A549 (cell line): ENCODE measurements around the gene CRMP1. TPM values are rescaled to one million over a fixed set of nuclear protein-coding genes. Genes with fewer than 3 reads are reported as not detected.

Experiments
- ATAC-seq, 2 experiments: fragments of 200-7000 bp in 1 of 2; fragments of >200 bp in 1 of 2; cut with Nextera tagmentation in 1 of 2; cut with Tn5 transposase in 1 of 2; 3 replicates each; pipeline versions ENCODE4 v1.8.0 to v1.9.1; 2018 to 2020; ENCODE audit warnings: mild to moderate bottlenecking in 1 of 2, moderate library complexity in 1 of 2
- CTCF ChIA-PET: fragments of 300-600 bp; sonication (Branson Sonifier 250); formaldehyde crosslinking; extraction: SDS; loops from one replicate; lab custom pipeline; 2021; ENCODE audit warnings: antibody characterized with exemption, inconsistent platforms; lab: Yijun Ruan, JAX
- POLR2A ChIA-PET: fragments of 350-600 bp; formaldehyde crosslinking; extraction: SDS; loops from one replicate; lab custom pipeline; 2021; ENCODE audit warnings: antibody characterized with exemption, inconsistent platforms; lab: Yijun Ruan, JAX
- DNase-seq, 2 experiments: peaks; one replicate each; pipeline versions ENCODE4 v3.0.0 to v3.0.0-alpha.2; 2011 to 2016; ENCODE audit warnings: low read depth in 1 of 2, low spot score in 1 of 2
- FAIRE-seq: peaks from 2 replicates; lab custom pipeline; 2011; peaks lifted over from hg19 to GRCh38; lab: Jason Lieb, UNC
- H3K27ac ChIP-seq, 2 experiments: fragments of >200 bp; sonication (Bioruptor Twin); formaldehyde crosslinking; 3 replicates each; pipeline ENCODE4 v1.5.1; 2016 to 2017
- H3K4me1 ChIP-seq: fragments of >200 bp; sonication (Bioruptor Twin); formaldehyde crosslinking; 3 replicates; pipeline ENCODE4 v1.6.1; 2016
- H3K4me2 ChIP-seq: fragments of >200 bp; sonication (Bioruptor Twin); formaldehyde crosslinking; 3 replicates; pipeline ENCODE4 v1.6.1; 2016
- H3K4me3 ChIP-seq: fragments of >200 bp; sonication (Bioruptor Twin); formaldehyde crosslinking; 3 replicates; pipeline ENCODE4 v1.5.1; 2016
- H3K9me3 ChIP-seq: fragments of >200 bp; sonication (Bioruptor Twin); formaldehyde crosslinking; 3 replicates; pipeline ENCODE4 v1.6.1; 2016
- ATOH8 ChIP-seq: fragments of 250-450 bp; sonication (Bioruptor Pico); IDR thresholded peaks from 2 replicates; pipeline ENCODE4 v1.5.0; 2020; ENCODE audit warnings: low read depth, mild to moderate bottlenecking, moderate library complexity
- E2F6 ChIP-seq: IDR thresholded peaks from 2 replicates; pipeline ENCODE4 v1.6.1; 2012; ENCODE audit warnings: low read depth, borderline replicate concordance
- EHF ChIP-seq: fragments of 250-450 bp; sonication (Bioruptor Pico); IDR thresholded peaks from 2 replicates; pipeline ENCODE4 v1.5.0; 2020; ENCODE audit warnings: mild to moderate bottlenecking
- ESRRA ChIP-seq: fragments of 150-350 bp; IDR thresholded peaks from 2 replicates; pipeline ENCODE4 v1.6.1; 2014; ENCODE audit warnings: mild to moderate bottlenecking, low read length, borderline replicate concordance
- FOSB ChIP-seq: fragments of 250-450 bp; sonication (Bioruptor Pico); IDR thresholded peaks from 2 replicates; pipeline ENCODE4 v1.5.0; 2020; ENCODE audit warnings: mild to moderate bottlenecking, moderate library complexity
- HDAC2 ChIP-seq: fragments of 200-600 bp; sonication (generic); IDR thresholded peaks from 2 replicates; pipeline ENCODE4 v1.6.1; 2016
- HOXB13 ChIP-seq: fragments of 250-450 bp; sonication (Bioruptor Pico); IDR thresholded peaks from 2 replicates; pipeline ENCODE4 v1.5.0; 2020; ENCODE audit warnings: low read depth, mild to moderate bottlenecking, moderate library complexity
- HOXB5 ChIP-seq: fragments of 250-450 bp; sonication (Bioruptor Pico); IDR thresholded peaks from 2 replicates; pipeline ENCODE4 v1.5.0; 2020; ENCODE audit warnings: mild to moderate bottlenecking, moderate library complexity
- JUNB ChIP-seq: fragments of >200 bp; sonication (Bioruptor Twin); formaldehyde crosslinking; IDR thresholded peaks from 2 replicates; pipeline ENCODE4 v1.6.1; 2016
- KDM5A ChIP-seq: fragments of 200-600 bp; sonication (generic); IDR thresholded peaks from 2 replicates; pipeline ENCODE4 v1.6.1; 2016; ENCODE audit warnings: antibody characterized with exemption, mild to moderate bottlenecking
- MAFK ChIP-seq: fragments of 450-650 bp; IDR thresholded peaks from 2 replicates; pipeline ENCODE4 v1.6.1; 2014; ENCODE audit not compliant: partially characterized antibody
- MYC ChIP-seq: IDR thresholded peaks from 2 replicates; pipeline ENCODE4 v1.6.1; 2012; ENCODE audit warnings: mild to moderate bottlenecking, inconsistent platforms, low read length, improper control_type of control experiment, borderline replicate concordance
- NFE2L2 ChIP-seq: fragments of 150-350 bp; conservative IDR thresholded peaks from 2 replicates; pipeline ENCODE4 v1.6.1; 2014; ENCODE audit warnings: low read length
- NPAS2 ChIP-seq: fragments of 250-450 bp; sonication (Bioruptor Pico); IDR thresholded peaks from 2 replicates; pipeline ENCODE4 v1.8.0; 2022; ENCODE audit warnings: mild to moderate bottlenecking, moderate library complexity, borderline replicate concordance
- POLR2AphosphoS2 ChIP-seq: conservative IDR thresholded peaks from 2 replicates; pipeline ENCODE4 v1.6.1; 2012; ENCODE audit warnings: low read length, improper control_type of control experiment, inconsistent platforms
- RAD21 ChIP-seq, 2 experiments: fragments of >200 bp in 1 of 2; sonication (Bioruptor Twin) in 1 of 2; formaldehyde crosslinking in 1 of 2; IDR thresholded peaks in 1 of 2; conservative IDR thresholded peaks in 1 of 2; 2 replicates in 1 of 2; 3 replicates in 1 of 2; pipeline ENCODE4 v1.6.1; 2012 to 2018; ENCODE audit warnings: inconsistent platforms in 1 of 2
- RARB ChIP-seq: fragments of 250-450 bp; sonication (Bioruptor Pico); IDR thresholded peaks from 2 replicates; pipeline ENCODE4 v1.8.0; 2021; ENCODE audit warnings: mild to moderate bottlenecking, moderate library complexity
- RCOR1 ChIP-seq: fragments of 150-350 bp; IDR thresholded peaks from 2 replicates; pipeline ENCODE4 v1.6.1; 2014; ENCODE audit warnings: antibody characterized with exemption, low read length, low read depth
- TFCP2L1 ChIP-seq: fragments of 250-450 bp; sonication (Bioruptor Pico); IDR thresholded peaks from 2 replicates; pipeline ENCODE4 v1.5.0; 2021; ENCODE audit warnings: mild to moderate bottlenecking
- ZNF302 ChIP-seq: fragments of 250-450 bp; sonication (Bioruptor Pico); IDR thresholded peaks from 2 replicates; pipeline ENCODE4 v1.9.0; 2021; ENCODE audit warnings: inconsistent platforms, mild to moderate bottlenecking, moderate library complexity
- ZSCAN20 ChIP-seq: fragments of 250-450 bp; sonication (Bioruptor Pico); IDR thresholded peaks from 2 replicates; pipeline ENCODE4 v1.8.0; 2022; ENCODE audit warnings: mild to moderate bottlenecking, moderate library complexity
- WGBS: methylation state at CpG from one replicate; pipeline ENCODE4 v1.1.6; 2017; ENCODE audit errors: missing lambda C conversion rate; 5-methylcytosine and 5-hydroxymethylcytosine counted together
- polyA plus RNA-seq, 4 experiments: library from polyadenylated mRNA; depleted of rRNA in 3 of 4; stranded (reverse); fragments of >200 nt; fragmentation: RNase III in 1 of 4; extraction: RNeasy Plus Mini Kit Qiagen cat#74134 plus additional on column Dnase treatment in 1 of 4; gene quantifications; 2 replicates in 3 of 4; 3 replicates in 1 of 4; pipeline ENCODE4 v1.2.3, GENCODE V29; 2011 to 2017
- TF ChIP-seq, protein P1 (sequence below): fragments of 450-650 bp; IDR thresholded peaks from 2 replicates; pipeline ENCODE4 v1.6.1; 2014; ENCODE audit warnings: antibody characterized with exemption
- TF ChIP-seq, protein P2 (sequence below): fragments of 150-350 bp; IDR thresholded peaks from 2 replicates; pipeline ENCODE4 v1.6.1; 2014; ENCODE audit warnings: low read depth, mild to moderate bottlenecking, low read length
- TF ChIP-seq, protein P3 (sequence below): fragments of >200 bp; sonication (Bioruptor Twin); formaldehyde crosslinking; IDR thresholded peaks from 3 replicates; pipeline ENCODE4 v1.6.1; 2016

The CRMP1 gene
- polyA plus RNA-seq, 2 of the 4 experiments (the other 2 are of a cell fraction): 0.74 to 0.80 TPM

GRCh38 chr4:5783486-5783885 is 109.4 kb downstream of the CRMP1 start:
- ChIA-PET POLR2A (no interaction called here), CTCF (interaction anchor here (1.0 kb wide), 1 partner anchor 8 kb away, joined by 3 read pairs; no protein-coding TSS in a partner anchor)
- ATAC-seq (no peak), DNase-seq (no peak), FAIRE-seq (no peak)
- H3K27ac ChIP-seq: no peak overlapping the region
- H3K4me3 ChIP-seq: no peak overlapping the region
- no peak overlapping the region for H3K4me2 ChIP-seq
- WGBS: 97% methylated on average over 9 of the region's 14 CpGs
- no peaks in the 10 kb centered on the region for H3K9me3 ChIP-seq
- TF ChIP-seq, protein P1, sequence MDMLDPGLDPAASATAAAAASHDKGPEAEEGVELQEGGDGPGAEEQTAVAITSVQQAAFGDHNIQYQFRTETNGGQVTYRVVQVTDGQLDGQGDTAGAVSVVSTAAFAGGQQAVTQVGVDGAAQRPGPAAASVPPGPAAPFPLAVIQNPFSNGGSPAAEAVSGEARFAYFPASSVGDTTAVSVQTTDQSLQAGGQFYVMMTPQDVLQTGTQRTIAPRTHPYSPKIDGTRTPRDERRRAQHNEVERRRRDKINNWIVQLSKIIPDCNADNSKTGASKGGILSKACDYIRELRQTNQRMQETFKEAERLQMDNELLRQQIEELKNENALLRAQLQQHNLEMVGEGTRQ: no peak
- TF ChIP-seq, protein P2, sequence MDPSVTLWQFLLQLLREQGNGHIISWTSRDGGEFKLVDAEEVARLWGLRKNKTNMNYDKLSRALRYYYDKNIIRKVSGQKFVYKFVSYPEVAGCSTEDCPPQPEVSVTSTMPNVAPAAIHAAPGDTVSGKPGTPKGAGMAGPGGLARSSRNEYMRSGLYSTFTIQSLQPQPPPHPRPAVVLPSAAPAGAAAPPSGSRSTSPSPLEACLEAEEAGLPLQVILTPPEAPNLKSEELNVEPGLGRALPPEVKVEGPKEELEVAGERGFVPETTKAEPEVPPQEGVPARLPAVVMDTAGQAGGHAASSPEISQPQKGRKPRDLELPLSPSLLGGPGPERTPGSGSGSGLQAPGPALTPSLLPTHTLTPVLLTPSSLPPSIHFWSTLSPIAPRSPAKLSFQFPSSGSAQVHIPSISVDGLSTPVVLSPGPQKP: no peak
- no peak for TF ChIP-seq ZNF302 (CRISPR knock-in tag)
- TF ChIP-seq ZSCAN20 (CRISPR knock-in tag): no peak
- TF ChIP-seq EHF (CRISPR knock-in tag): no peak
- TF ChIP-seq POLR2AphosphoS2: no peak
- no peak for TF ChIP-seq RARB (CRISPR knock-in tag)
- TF ChIP-seq MYC: no peak
- no peak for TF ChIP-seq ESRRA
- no peak for TF ChIP-seq HOXB5 (CRISPR knock-in tag)
- no peak for TF ChIP-seq NPAS2 (CRISPR knock-in tag)
- no peaks in the 10 kb centered on the region; the same call in 2 of the 3 replicates for H3K4me1 ChIP-seq

DNA sequence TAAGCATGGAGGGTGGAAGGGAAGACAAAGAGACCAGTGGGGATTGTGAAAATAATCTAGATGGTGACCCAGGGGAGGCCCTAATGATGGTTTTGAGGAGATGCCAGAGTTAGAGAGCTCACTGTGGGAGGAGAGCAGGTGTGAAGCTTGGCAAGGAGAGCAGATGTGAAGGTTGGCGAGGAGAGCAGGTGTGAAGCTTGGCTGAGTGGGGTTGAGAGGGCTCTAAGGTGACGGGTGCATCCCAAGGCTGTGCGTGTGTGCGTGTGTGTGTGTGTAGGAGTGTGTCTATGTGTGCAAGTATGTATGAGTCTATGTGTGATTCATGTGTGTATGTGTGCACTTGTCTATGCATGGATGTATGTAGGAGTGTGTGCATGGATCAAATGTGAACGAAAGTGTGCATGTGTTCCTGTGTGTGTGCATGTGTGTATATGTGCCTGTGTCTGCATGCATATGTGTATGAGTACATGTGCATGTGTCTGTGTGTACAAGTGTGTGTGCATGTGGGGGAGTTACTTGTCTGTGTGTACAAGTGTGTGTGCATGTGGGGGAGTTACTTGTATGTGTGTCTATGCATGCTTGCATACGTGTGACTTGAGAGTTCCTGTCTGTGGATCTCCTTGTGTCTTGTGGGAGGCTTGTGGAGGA is 109.9 kb downstream of the CRMP1 start:
- Histone ChIP-seq H3K4me1 (no peaks in the 10 kb centered on the region; the same call in 2 of the 3 replicates), H3K9me3 (no peaks in the 10 kb centered on the region), H3K4me2 (no peak overlapping the region), H3K27ac (no peak overlapping the region), H3K4me3 (no peak overlapping the region)
- DNase-seq: no peak
- WGBS: 94% methylated on average over 6 of the region's 6 CpGs
- TF ChIP-seq RARB (CRISPR knock-in tag) (no peak), E2F6 (no peak), FOSB (CRISPR knock-in tag) (no peak), POLR2AphosphoS2 (no peak), RCOR1 (no peak)
- TF ChIP-seq, protein P3, sequence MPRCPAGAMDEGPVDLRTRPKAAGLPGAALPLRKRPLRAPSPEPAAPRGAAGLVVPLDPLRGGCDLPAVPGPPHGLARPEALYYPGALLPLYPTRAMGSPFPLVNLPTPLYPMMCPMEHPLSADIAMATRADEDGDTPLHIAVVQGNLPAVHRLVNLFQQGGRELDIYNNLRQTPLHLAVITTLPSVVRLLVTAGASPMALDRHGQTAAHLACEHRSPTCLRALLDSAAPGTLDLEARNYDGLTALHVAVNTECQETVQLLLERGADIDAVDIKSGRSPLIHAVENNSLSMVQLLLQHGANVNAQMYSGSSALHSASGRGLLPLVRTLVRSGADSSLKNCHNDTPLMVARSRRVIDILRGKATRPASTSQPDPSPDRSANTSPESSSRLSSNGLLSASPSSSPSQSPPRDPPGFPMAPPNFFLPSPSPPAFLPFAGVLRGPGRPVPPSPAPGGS: no peak
- no peak for ATAC-seq
- no peak for FAIRE-seq
- ChIA-PET CTCF (interaction anchor here (0.6 to 1.0 kb wide), 2 partner anchors 8 to 53 kb away, joined by 3 read pairs; no protein-coding TSS in a partner anchor), POLR2A (no interaction called here)

DNA sequence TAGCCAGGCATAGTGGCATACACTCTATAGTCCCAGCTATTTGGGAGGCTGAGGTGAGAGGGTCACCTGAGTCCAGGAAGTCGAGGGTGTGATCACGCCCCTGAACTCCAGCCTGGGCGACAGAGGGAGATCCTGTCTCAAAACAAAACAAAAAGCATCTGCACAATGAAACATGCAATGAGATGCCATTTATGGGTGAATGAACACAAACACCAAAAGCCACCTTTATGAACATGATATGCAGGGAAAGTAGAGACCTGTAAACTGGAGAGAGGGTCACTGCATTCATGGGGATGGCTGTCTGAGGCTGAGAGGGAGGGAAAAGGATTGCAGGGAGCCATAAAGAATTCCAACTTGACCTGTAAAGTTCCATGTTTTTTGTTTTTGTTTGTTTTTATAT is 111.2 kb downstream of the CRMP1 start:
- no peak overlapping the region for H3K4me3 ChIP-seq
- H3K9me3 ChIP-seq: peaks cover 9% of the 10 kb centered on the region; the same call in 1 of the 3 replicates
- POLR2A ChIA-PET: no interaction called here
- H3K4me1 ChIP-seq: no peaks in the 10 kb centered on the region; the same call in 2 of the 3 replicates
- H3K27ac ChIP-seq: no peak overlapping the region
- DNase-seq (no peak), FAIRE-seq (no peak), ATAC-seq (no peak)
- whole genome bisulfite sequencing: 94% methylated on average over 3 of the region's 3 CpGs
- no peak for TF ChIP-seq KDM5A
- TF ChIP-seq JUNB: no peak
- TF ChIP-seq, protein P1: no peak
- no peak for TF ChIP-seq TFCP2L1 (CRISPR knock-in tag)
- no peak for TF ChIP-seq HOXB13 (CRISPR knock-in tag)
- no peak for TF ChIP-seq NFE2L2
- TF ChIP-seq ATOH8 (CRISPR knock-in tag): no peak
- TF ChIP-seq POLR2AphosphoS2: no peak
- TF ChIP-seq ZNF302 (CRISPR knock-in tag): no peak
- no peak for TF ChIP-seq HDAC2
- TF ChIP-seq ESRRA: no peak
- no peak for TF ChIP-seq NPAS2 (CRISPR knock-in tag)
- no peak for TF ChIP-seq RAD21 (conservative IDR thresholded peaks at IDR 0.05 in 1 of 2, IDR thresholded peaks at IDR 0.05 in 1 of 2)
- TF ChIP-seq MAFK: no peak
- CTCF ChIA-PET: interaction anchor here (1.3 kb wide), 2 partner anchors 8 to 382 kb away, joined by 3 read pairs; no protein-coding TSS in a partner anchor
- no peak overlapping the region for H3K4me2 ChIP-seq
